Neutrophil (primary cell): ENCODE data around the gene LRRC61.

Experiments used
- H3K27ac ChIP-seq: fragments of 200-600 bp; sonication (generic); 2 replicates; pipeline ENCODE4 v1.5.1; 2016; ENCODE audit warnings: mild to moderate bottlenecking, moderate library complexity
- H3K27me3 ChIP-seq: fragments of 200-600 bp; sonication (generic); 2 replicates; pipeline ENCODE4 v1.6.0; 2016; ENCODE audit warnings: mild to moderate bottlenecking
- H3K36me3 ChIP-seq: fragments of 200-600 bp; sonication (generic); 2 replicates; pipeline ENCODE4 v1.5.1; 2017
- H3K4me1 ChIP-seq, 2 experiments: fragments of 200-600 bp in 1 of 2; sonication (generic) in 1 of 2; 1 replicate in 1 of 2; 2 replicates in 1 of 2; pipeline versions ENCODE4 v1.5.1 to v1.6.1; 2013 to 2016; ENCODE audit warnings: low read depth in 1 of 2, low read length in 1 of 2, mild to moderate bottlenecking in 1 of 2, moderate library complexity in 1 of 2; ENCODE audit not compliant: control insufficient read depth in 1 of 2, insufficient read depth in 1 of 2
- H3K4me3 ChIP-seq, 2 experiments: fragments of 200-600 bp in 1 of 2; sonication (generic) in 1 of 2; 1 replicate in 1 of 2; 2 replicates in 1 of 2; pipeline ENCODE4 v1.5.1; 2013 to 2016; ENCODE audit warnings: low read depth in 1 of 2, low read length in 1 of 2, mild to moderate bottlenecking in 1 of 2, moderate library complexity in 1 of 2
- H3K9me3 ChIP-seq: fragments of 200-600 bp; sonication (generic); 2 replicates; pipeline ENCODE4 v1.5.1; 2016
- CTCF ChIP-seq: fragments of 200-600 bp; sonication (generic); IDR thresholded peaks from 2 replicates; pipeline ENCODE4 v1.5.1; 2016; ENCODE audit warnings: antibody characterized with exemption

LRRC61 gene

GRCh38 chr7:150346922-150347321 lies 23.8 kb downstream of the LRRC61 start:
- Histone ChIP-seq H3K9me3 (peaks cover 8% of the 10 kb centered on the region), H3K36me3 (no peaks in the 10 kb centered on the region), H3K27me3 (peaks cover 48% of the 10 kb centered on the region), H3K4me1 (no peaks in the 10 kb centered on the region), H3K27ac (no peak overlapping the region), H3K4me3 (no peak overlapping the region)
- TF ChIP-seq CTCF = no peak

GRCh38 chr7:150351587-150352194 lies 28.5 kb downstream of the LRRC61 start:
- H3K4me3 ChIP-seq = no peak overlapping the region
- H3K27me3 ChIP-seq = peaks cover under 1% of the 10 kb centered on the region
- H3K36me3 ChIP-seq = no peaks in the 10 kb centered on the region
- H3K27ac ChIP-seq = no peak overlapping the region
- no peak for TF ChIP-seq CTCF
- H3K4me1 ChIP-seq = no peaks in the 10 kb centered on the region
- no peaks in the 10 kb centered on the region for H3K9me3 ChIP-seq

- no peaks in the 10 kb centered on the region for H3K36me3 ChIP-seq
- no peak overlapping the region for H3K4me3 ChIP-seq
- H3K9me3 ChIP-seq = no peaks in the 10 kb centered on the region
- no peaks in the 10 kb centered on the region for H3K27me3 ChIP-seq
- no peak for TF ChIP-seq CTCF
- no peaks in the 10 kb centered on the region for H3K4me1 ChIP-seq
- H3K27ac ChIP-seq = no peak overlapping the region
Measured at GRCh38 chr7:150355666-150356059, 32.5 kb downstream of the LRRC61 start.

- no peaks in the 10 kb centered on the region for H3K9me3 ChIP-seq
- H3K36me3 ChIP-seq = no peaks in the 10 kb centered on the region
- H3K4me3 ChIP-seq = no peak overlapping the region
- peak; percentile 10 for TF ChIP-seq CTCF
- no peak overlapping the region for H3K27ac ChIP-seq
- no peaks in the 10 kb centered on the region for H3K4me1 ChIP-seq
- no peaks in the 10 kb centered on the region for H3K27me3 ChIP-seq
Measured at GRCh38 chr7:150356265-150356897, 33.2 kb downstream of the LRRC61 start.

GRCh38 chr7:150357270-150357669 lies 34.1 kb downstream of the LRRC61 start:
- no peaks in the 10 kb centered on the region for H3K9me3 ChIP-seq

More at GRCh38 chr7:150357270-150357669, 34.1 kb downstream of the LRRC61 start:
- H3K4me3 ChIP-seq = no peak overlapping the region
- H3K36me3 ChIP-seq = no peaks in the 10 kb centered on the region
- no peaks in the 10 kb centered on the region for H3K27me3 ChIP-seq
- no peak for TF ChIP-seq CTCF
- no peaks in the 10 kb centered on the region for H3K4me1 ChIP-seq
- H3K27ac ChIP-seq = no peak overlapping the region
